GM21737 (cell line): ENCODE data around the gene CFAP91.
A peak's percentile ranks its signal among the peaks of the same experiment; 100 is the strongest.
"Not testable (repeated sequence)": the region's sequence is repeated elsewhere in the genome, so short reads cannot be mapped to it uniquely, and the experiment has no call there.

Source experiments
- ATAC-seq: cut with Tn5 transposase; IDR thresholded peaks from one replicate; pipeline ENCODE4 v1.9.1; 2021; ENCODE audit warnings: mild to moderate bottlenecking, moderate library complexity; ENCODE audit not compliant: unreplicated experiment

Gene CFAP91

GRCh38 chr3:119676771-119677640 is 25.8 kb upstream of the CFAP91 start, which contains the start of gene COX17:
TSS of gene COX17 (minus strand) at chr3:119677406. CDS start at chr3:119677310, 96 bp downstream.
- ATAC-seq, result peak; percentile 84

DNA sequence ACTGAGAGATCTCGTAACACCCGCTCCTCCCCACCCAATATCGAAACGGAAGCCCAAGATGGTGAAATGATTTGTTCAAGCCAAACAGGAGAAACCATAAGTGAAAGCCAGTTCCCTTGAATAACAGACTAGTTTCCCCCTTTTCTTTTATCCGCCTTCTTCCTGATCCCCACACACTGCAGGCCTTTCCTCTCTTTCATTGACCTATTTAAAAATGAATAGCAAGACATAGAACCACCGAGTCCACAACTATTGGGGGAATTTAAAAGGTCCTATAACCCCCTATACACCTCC is 25.2 kb upstream of the CFAP91 start:
- no peak for ATAC-seq

GRCh38 chr3:119678209-119678608 is 24.6 kb upstream of the CFAP91 start:
- not testable (repeated sequence) for ATAC-seq

GRCh38 chr3:119679874-119680273 is 22.9 kb upstream of the CFAP91 start:
- no peak for ATAC-seq

DNA sequence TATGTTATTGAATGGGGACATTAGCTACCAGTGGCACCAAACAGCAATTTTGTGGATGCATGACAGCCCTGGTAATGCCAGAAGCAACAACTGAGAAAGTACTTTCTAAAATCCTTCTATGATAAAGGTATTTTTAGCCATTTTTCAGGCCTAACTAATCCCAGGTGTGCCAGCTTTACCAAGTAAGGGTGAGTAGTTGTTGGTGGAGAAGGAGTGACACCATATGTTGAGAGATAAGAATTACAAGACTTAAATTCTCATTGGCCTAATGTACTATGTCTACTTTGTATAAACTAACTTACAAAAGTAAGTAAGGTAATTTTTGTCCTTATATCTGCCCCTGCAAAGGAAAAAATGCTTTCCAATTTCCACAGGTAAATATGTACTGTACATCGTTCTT is 21.5 kb upstream of the CFAP91 start:
- no peak for ATAC-seq

- ATAC-seq, result no peak
These were observed 19.4 kb upstream of the CFAP91 start for GRCh38 chr3:119683421-119683820.

DNA sequence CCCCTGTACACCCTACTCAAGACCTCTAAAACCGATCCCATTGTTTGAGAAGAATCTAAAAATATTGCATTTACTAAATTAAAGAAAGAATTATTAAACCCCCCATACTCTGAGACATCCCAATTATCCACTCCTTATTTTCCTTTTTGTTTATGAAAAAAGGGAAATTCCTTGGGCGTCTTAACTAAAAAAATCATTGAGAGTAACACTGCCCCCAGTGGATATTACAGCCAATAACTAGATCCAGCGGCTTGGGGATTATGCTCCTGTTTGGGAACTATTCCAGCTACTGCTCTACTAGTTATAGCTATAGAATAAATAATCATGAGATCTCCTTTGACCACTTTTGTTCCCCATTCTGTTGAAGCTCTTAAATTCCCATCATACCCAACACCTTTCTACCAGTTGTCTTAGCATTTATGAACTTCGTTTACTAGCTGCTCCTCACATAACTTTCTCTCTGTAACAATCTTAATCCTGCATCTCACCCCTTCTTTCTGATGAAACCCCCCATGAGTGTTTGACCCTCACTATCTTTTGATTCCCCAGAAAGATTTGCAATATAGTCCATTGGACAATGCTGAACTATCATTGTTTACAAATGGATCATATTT is 12.7 kb upstream of the CFAP91 start:
- no peak for ATAC-seq

- no peak for ATAC-seq
These were observed 7.3 kb upstream of the CFAP91 start for GRCh38 chr3:119695480-119695879.

GRCh38 chr3:119697394-119697793 is 5.4 kb upstream of the CFAP91 start:
- peak; percentile 43 for ATAC-seq

DNA sequence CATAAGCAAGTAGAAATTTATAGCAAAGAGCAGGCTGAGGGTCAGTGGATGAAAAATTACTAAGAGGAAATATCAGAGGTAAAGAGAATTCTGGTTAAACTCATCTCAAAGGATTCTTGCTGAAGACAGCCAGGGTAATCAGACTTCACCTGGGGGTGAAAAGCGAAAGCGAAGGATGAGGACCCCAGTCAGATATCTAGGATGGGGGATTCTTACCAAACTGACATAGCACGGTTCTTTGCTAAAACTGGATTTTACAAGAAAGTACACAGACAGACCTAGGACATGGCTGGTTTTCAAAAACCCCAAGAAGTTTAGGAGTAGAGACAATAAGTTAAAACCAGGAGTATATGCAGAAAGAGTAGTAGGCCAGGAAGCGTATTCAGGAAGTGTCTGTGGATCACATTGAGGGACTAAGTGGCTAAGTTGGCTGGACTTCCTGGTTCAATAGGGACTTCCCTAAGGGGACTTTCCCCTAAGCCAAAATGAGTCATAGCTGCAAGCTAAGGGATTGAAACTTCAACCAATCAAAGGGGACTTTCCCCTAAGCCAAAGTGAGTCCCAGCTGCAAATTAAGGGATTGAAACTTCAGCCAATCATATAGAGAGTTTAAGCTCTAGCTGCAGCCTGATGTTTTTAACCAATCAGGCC is 2.4 kb upstream of the CFAP91 start:
- ATAC-seq, result no peak

- no peak for ATAC-seq
These were observed 1.7 kb upstream of the CFAP91 start for GRCh38 chr3:119700920-119701734.

- ATAC-seq, result no peak
These were observed 1.2 kb downstream of the CFAP91 start for GRCh38 chr3:119703820-119704531.

DNA sequence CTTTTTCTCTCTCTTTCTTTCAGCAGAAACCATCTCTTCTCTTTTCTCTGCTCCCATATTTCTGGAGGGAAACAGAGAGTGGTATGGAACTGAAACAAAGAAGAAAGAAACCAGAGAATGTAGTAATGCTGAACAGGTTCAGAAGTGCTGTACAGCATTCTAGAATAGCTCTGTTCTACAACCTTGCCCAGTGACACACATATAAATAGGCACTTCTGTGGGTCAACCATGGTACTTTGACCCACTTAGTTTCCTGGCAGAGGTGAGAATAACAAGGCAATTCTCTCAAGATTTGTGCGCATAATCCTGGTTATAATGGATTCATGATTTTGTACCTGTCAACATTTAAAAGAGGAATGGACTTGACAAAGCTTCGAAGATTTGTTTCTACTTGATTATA is 12.3 kb downstream of the CFAP91 start:
- ATAC-seq, result no peak

- no peak for ATAC-seq
These were observed 14.2 kb downstream of the CFAP91 start for GRCh38 chr3:119716998-119717397.

- no peak for ATAC-seq
These were observed 14.7 kb downstream of the CFAP91 start for GRCh38 chr3:119717520-119717919.

- ATAC-seq, result no peak
These were observed 20.2 kb downstream of the CFAP91 start for GRCh38 chr3:119723022-119723421.

GRCh38 chr3:119726909-119727308 is 24.1 kb downstream of the CFAP91 start:
- ATAC-seq, result no peak

GRCh38 chr3:119729996-119730395 is 27.2 kb downstream of the CFAP91 start:
- no peak for ATAC-seq

DNA sequence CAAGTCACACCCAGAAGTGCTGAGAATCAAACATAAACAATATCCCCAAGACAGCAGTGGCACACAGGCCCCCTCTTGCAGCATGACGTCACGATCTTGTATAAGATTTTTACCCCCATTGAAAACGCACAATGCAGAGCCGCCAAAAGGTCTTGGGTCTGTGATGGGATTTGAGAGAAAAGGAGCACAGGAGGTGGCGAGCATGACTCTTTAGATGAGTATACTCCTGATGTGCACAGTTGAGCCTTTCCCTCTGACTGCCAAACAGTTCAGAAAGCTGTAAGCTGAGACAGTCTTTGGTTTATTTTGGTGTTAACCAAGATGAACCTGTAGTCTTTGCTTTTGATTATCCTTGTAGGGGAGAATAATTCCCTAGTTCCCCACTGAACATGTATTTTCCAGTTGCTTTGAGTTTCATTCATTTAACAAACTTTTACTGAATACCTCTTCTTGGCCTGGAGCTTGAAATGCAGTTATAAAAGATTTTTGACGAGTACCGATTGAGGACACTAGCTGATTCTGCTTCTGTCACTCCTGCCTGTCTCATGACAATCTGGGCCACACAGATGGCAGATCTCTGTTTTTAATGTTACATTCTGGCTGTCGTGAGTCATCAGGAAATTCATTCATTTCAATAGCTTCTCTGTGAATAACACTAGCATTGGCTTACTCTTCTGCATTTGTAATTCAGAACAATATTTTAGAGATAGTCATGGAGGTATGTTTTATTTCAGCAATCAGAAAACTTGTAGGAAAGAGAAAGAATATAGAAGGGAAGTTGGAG is 28.9 kb downstream of the CFAP91 start:
- no peak for ATAC-seq

- no peak for ATAC-seq
These were observed 31.0 kb downstream of the CFAP91 start for GRCh38 chr3:119733812-119734211.
